Neural cell (in vitro differentiated cells): ENCODE data around the gene BRIP1. TPM values are rescaled to one million over a fixed set of nuclear protein-coding genes. Genes with fewer than 3 reads are reported as not detected.
"Not testable (repeated sequence)": the region's sequence is repeated elsewhere in the genome, so short reads cannot be mapped to it uniquely, and the experiment has no call there.

Source experiments
- H2AFZ ChIP-seq: fragments of 200-600, 300-800 bp; sonication (generic), shearing (Covaris generic); 2 replicates; pipeline ENCODE4 v1.6.0; 2014; ENCODE audit warnings: low read depth, mild to moderate bottlenecking, antibody characterized with exemption, low read length, moderate library complexity
- H3F3A ChIP-seq: fragments of 200-600 bp; shearing (Covaris generic); 2 replicates; pipeline ENCODE4 v1.6.1; 2016; ENCODE audit warnings: mild to moderate bottlenecking, moderate library complexity, mixed read lengths, antibody characterized with exemption, low read length; ENCODE audit not compliant: insufficient read depth, poor library complexity, severe bottlenecking
- H3K27ac ChIP-seq: fragments of 200-600, 300-800 bp; sonication (generic), shearing (Covaris generic); 2 replicates; pipeline ENCODE4 v1.5.1; 2014; ENCODE audit warnings: mild to moderate bottlenecking, low read length, moderate library complexity
- H3K27me3 ChIP-seq: fragments of 300-800, 200-600 bp; sonication (generic), shearing (Covaris generic); 2 replicates; pipeline ENCODE4 v1.6.0; 2014; ENCODE audit warnings: mild to moderate bottlenecking, low read depth, low read length, moderate library complexity; ENCODE audit not compliant: insufficient read depth
- H3K36me3 ChIP-seq: fragments of 300-800, 200-600 bp; sonication (generic), shearing (Covaris generic); 2 replicates; pipeline ENCODE4 v1.5.1; 2014; ENCODE audit warnings: mild to moderate bottlenecking, antibody characterized with exemption, low read length, moderate library complexity; ENCODE audit not compliant: insufficient read depth
- H3K4me2 ChIP-seq: fragments of 300-800, 200-600 bp; sonication (generic), shearing (Covaris generic); 2 replicates; pipeline ENCODE4 v1.6.0; 2014; ENCODE audit warnings: mild to moderate bottlenecking, low read length
- H3K4me3 ChIP-seq: fragments of 300-800, 200-600 bp; sonication (generic), shearing (Covaris generic); 2 replicates; pipeline ENCODE4 v1.5.1; 2014; ENCODE audit warnings: mild to moderate bottlenecking, low read length, moderate library complexity
- H3K79me2 ChIP-seq: fragments of 200-600 bp; shearing (Covaris generic); replicated peaks from 2 replicates; pipeline ENCODE4 v1.6.0; 2014; ENCODE audit warnings: mild to moderate bottlenecking, low read length, moderate library complexity; ENCODE audit not compliant: insufficient read depth
- H3K9ac ChIP-seq: fragments of 300-800, 200-600 bp; sonication (generic), shearing (Covaris generic); 2 replicates; pipeline ENCODE4 v1.6.1; 2016; ENCODE audit warnings: mild to moderate bottlenecking, low read length, mixed read lengths
- H3K9me2 ChIP-seq: fragments of 200-600 bp; shearing (Covaris generic); 2 replicates; pipeline ENCODE4 v1.6.1; 2016; ENCODE audit warnings: mild to moderate bottlenecking, low read length, mixed read lengths; ENCODE audit not compliant: insufficient read depth
- H3K9me3 ChIP-seq: fragments of 200-600, 300-800 bp; sonication (generic), shearing (Covaris generic); 2 replicates; pipeline ENCODE4 v1.6.1; 2016; ENCODE audit warnings: mild to moderate bottlenecking, mixed run types, low read length, moderate library complexity, mixed read lengths
- H4K20me1 ChIP-seq: fragments of 200-600 bp; shearing (Covaris generic); 2 replicates; pipeline ENCODE4 v1.6.1; 2016; ENCODE audit warnings: mild to moderate bottlenecking, mixed run types; ENCODE audit not compliant: insufficient read depth
- EP300 ChIP-seq: fragments of 450-650 bp; conservative IDR thresholded peaks from 2 replicates; pipeline ENCODE4 v1.6.1; 2014; ENCODE audit warnings: antibody characterized with exemption, mild to moderate bottlenecking, moderate library complexity; ENCODE audit not compliant: poor library complexity, severe bottlenecking
- EZH2 ChIP-seq: fragments of 200-600, 300-800 bp; shearing (Covaris generic), sonication (generic); IDR thresholded peaks from 2 replicates; pipeline ENCODE4 v1.6.1; 2014; ENCODE audit warnings: antibody characterized with exemption, low read length, borderline replicate concordance, mild to moderate bottlenecking; ENCODE audit not compliant: insufficient read depth, poor library complexity, severe bottlenecking
- MXI1 ChIP-seq: fragments of 450-650 bp; conservative IDR thresholded peaks from 2 replicates; pipeline ENCODE4 v1.6.1; 2014; ENCODE audit warnings: antibody characterized with exemption, mild to moderate bottlenecking; ENCODE audit not compliant: poor library complexity, severe bottlenecking
- POLR2AphosphoS5 ChIP-seq: IDR thresholded peaks from 2 replicates; pipeline ENCODE4 v1.6.1; 2012
- RAD21 ChIP-seq: fragments of 450-650 bp; conservative IDR thresholded peaks from 2 replicates; pipeline ENCODE4 v1.6.1; 2014; ENCODE audit warnings: antibody characterized with exemption, mild to moderate bottlenecking, moderate library complexity
- SMC3 ChIP-seq: fragments of 450-650 bp; conservative IDR thresholded peaks from 2 replicates; pipeline ENCODE4 v1.6.1; 2014; ENCODE audit warnings: antibody characterized with exemption, mild to moderate bottlenecking, moderate library complexity; ENCODE audit not compliant: poor library complexity
- TAF1 ChIP-seq: IDR thresholded peaks from 2 replicates; pipeline ENCODE4 v1.6.1; 2012; ENCODE audit warnings: low read depth
- polyA plus RNA-seq: library from polyadenylated mRNA; depleted of rRNA; stranded (reverse); fragments of >200 nt; gene quantifications from 2 replicates; pipeline ENCODE4 v1.2.3, GENCODE V29; 2014
- TF ChIP-seq, protein P1 (sequence below): IDR thresholded peaks from 2 replicates; pipeline ENCODE4 v1.6.1; 2012; ENCODE audit warnings: borderline replicate concordance
- TF ChIP-seq, protein P2 (sequence below): fragments of 450-650 bp; IDR thresholded peaks from 2 replicates; pipeline ENCODE4 v1.5.1; 2014; ENCODE audit warnings: antibody characterized with exemption, mild to moderate bottlenecking, moderate library complexity; ENCODE audit not compliant: poor library complexity, severe bottlenecking

Gene BRIP1
- polyA plus RNA-seq, 1 donor from 2014 or later: 0.47 TPM

DNA sequence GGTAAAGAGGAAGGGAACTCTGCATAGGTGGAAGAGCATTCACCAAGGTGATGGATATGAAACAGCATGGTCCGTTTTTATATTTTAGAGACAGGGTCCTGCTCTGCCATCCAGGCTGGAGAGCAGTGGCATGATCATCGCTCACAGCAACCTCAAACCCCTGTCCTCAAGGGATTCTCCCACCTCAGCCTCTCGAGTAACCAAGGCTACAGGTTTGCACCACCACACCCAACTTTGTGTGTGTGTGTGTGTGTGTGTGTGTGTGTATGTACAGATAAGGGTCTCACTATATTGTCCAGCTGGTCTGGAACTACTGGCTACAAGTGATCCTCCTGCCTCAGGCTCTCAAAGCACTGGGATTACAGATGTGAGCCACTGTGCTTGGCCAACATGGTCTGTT is 194.8 kb downstream of the BRIP1 start:
- no peaks in the 10 kb centered on the region for H3K27me3 ChIP-seq
- H3F3A ChIP-seq: no peaks in the 10 kb centered on the region
- no peak overlapping the region for H3K4me2 ChIP-seq
- H3K9me3 ChIP-seq: no peaks in the 10 kb centered on the region
- H4K20me1 ChIP-seq: no peaks in the 10 kb centered on the region
- no peak overlapping the region for H2AFZ ChIP-seq
- no peak overlapping the region for H3K27ac ChIP-seq
- no peak overlapping the region for H3K4me3 ChIP-seq
- no peaks in the 10 kb centered on the region for H3K36me3 ChIP-seq
- TF ChIP-seq RAD21 (no peak), MXI1 (no peak), SMC3 (no peak), EZH2 (no peak), EP300 (no peak), TAF1 (no peak), POLR2AphosphoS5 (no peak)
- TF ChIP-seq, protein P1, sequence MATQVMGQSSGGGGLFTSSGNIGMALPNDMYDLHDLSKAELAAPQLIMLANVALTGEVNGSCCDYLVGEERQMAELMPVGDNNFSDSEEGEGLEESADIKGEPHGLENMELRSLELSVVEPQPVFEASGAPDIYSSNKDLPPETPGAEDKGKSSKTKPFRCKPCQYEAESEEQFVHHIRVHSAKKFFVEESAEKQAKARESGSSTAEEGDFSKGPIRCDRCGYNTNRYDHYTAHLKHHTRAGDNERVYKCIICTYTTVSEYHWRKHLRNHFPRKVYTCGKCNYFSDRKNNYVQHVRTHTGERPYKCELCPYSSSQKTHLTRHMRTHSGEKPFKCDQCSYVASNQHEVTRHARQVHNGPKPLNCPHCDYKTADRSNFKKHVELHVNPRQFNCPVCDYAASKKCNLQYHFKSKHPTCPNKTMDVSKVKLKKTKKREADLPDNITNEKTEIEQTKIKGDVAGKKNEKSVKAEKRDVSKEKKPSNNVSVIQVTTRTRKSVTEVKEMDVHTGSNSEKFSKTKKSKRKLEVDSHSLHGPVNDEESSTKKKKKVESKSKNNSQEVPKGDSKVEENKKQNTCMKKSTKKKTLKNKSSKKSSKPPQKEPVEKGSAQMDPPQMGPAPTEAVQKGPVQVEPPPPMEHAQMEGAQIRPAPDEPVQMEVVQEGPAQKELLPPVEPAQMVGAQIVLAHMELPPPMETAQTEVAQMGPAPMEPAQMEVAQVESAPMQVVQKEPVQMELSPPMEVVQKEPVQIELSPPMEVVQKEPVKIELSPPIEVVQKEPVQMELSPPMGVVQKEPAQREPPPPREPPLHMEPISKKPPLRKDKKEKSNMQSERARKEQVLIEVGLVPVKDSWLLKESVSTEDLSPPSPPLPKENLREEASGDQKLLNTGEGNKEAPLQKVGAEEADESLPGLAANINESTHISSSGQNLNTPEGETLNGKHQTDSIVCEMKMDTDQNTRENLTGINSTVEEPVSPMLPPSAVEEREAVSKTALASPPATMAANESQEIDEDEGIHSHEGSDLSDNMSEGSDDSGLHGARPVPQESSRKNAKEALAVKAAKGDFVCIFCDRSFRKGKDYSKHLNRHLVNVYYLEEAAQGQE: no peak
- TF ChIP-seq, protein P2, sequence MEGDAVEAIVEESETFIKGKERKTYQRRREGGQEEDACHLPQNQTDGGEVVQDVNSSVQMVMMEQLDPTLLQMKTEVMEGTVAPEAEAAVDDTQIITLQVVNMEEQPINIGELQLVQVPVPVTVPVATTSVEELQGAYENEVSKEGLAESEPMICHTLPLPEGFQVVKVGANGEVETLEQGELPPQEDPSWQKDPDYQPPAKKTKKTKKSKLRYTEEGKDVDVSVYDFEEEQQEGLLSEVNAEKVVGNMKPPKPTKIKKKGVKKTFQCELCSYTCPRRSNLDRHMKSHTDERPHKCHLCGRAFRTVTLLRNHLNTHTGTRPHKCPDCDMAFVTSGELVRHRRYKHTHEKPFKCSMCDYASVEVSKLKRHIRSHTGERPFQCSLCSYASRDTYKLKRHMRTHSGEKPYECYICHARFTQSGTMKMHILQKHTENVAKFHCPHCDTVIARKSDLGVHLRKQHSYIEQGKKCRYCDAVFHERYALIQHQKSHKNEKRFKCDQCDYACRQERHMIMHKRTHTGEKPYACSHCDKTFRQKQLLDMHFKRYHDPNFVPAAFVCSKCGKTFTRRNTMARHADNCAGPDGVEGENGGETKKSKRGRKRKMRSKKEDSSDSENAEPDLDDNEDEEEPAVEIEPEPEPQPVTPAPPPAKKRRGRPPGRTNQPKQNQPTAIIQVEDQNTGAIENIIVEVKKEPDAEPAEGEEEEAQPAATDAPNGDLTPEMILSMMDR: no peak
- no peaks in the 10 kb centered on the region for H3K79me2 ChIP-seq
- no peaks in the 10 kb centered on the region for H3K9me2 ChIP-seq
- no peak overlapping the region for H3K9ac ChIP-seq

DNA sequence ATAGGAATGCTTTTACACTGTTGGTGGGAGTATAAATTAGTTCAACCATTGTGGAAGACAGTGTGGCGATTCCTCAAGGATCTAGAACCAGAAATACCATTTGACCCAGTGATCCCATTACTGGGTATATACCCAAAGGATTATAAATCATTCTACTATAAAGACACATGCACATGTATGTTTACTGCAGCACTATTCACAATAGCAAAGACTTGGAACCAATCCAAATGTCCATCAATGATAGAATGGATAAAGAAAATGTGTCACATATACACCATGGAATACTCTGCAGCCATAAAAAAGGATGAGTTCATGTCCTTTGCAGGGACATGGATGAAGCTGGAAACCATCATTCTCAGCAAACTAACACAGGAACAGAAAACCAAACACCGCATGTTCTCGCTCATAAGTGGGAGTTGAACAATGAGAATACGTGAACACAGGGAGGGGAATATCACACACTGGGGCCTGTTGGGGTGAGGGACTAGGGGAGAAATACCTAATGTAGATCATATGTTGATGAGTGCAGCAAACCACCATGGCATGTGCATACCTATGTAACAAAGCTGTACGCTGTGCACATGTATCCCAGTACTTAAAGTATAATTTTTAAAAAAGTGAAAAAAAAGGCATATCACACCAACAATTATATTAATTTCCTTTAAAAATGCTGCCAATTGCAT is 196.8 kb downstream of the BRIP1 start:
- H3K79me2 ChIP-seq, H2AFZ ChIP-seq, H4K20me1 ChIP-seq, H3K9me2 ChIP-seq, H3K4me3 ChIP-seq, H3K4me2 ChIP-seq, H3K36me3 ChIP-seq, H3K27ac ChIP-seq, H3K9ac ChIP-seq, H3K9me3 ChIP-seq, H3F3A ChIP-seq, H3K27me3 ChIP-seq: not testable (repeated sequence)

DNA sequence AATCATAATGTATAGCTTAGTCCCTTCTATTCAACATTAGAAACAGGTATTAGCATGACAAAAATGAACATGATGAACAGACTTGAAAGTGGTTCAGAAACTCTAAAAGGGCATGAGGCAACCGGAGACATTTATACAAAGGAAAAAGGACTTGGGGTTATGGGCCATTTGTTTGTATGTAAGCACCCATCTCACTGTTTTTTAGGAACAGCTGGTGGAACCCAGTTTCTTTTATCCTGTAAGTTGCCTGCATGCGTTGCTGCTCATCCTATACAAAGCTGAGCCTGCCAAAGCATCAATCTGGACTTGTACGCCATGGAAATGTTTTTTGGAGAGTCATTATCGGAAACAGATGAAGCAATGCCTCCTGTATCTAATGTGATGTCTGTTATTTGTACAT is 200.0 kb downstream of the BRIP1 start:
- Histone ChIP-seq H3K4me2 (no peak overlapping the region), H3K27me3 (no peaks in the 10 kb centered on the region), H4K20me1 (no peaks in the 10 kb centered on the region), H3K27ac (no peak overlapping the region), H2AFZ (no peak overlapping the region), H3K36me3 (no peaks in the 10 kb centered on the region), H3K4me3 (no peak overlapping the region), H3K79me2 (no peaks in the 10 kb centered on the region), H3K9ac (no peak overlapping the region), H3K9me2 (no peaks in the 10 kb centered on the region), H3K9me3 (no peaks in the 10 kb centered on the region), H3F3A (no peaks in the 10 kb centered on the region)
- TF ChIP-seq SMC3 (no peak), RAD21 (no peak), EZH2 (no peak), TAF1 (no peak), POLR2AphosphoS5 (no peak), EP300 (no peak), MXI1 (no peak)
- TF ChIP-seq, protein P2: no peak
- TF ChIP-seq, protein P1: no peak
